K562 (cell line): ENCODE results near the gene MADD. TPM values are rescaled to one million over a fixed set of nuclear protein-coding genes. Genes with fewer than 3 reads are reported as not detected.

ENCODE experiments used
- ARID2 ChIP-seq: fragments of 450-650 bp; IDR thresholded peaks from 2 replicates; pipeline ENCODE4 v1.6.1; 2017; ENCODE audit warnings: antibody characterized with exemption, mild to moderate bottlenecking
- CTBP1 ChIP-seq: fragments of 450-650 bp; IDR thresholded peaks from 2 replicates; pipeline ENCODE4 v1.6.1; 2016; ENCODE audit warnings: borderline replicate concordance
- HDAC2 ChIP-seq: fragments of 450-650 bp; IDR thresholded peaks from 2 replicates; pipeline ENCODE4 v1.6.1; 2016; ENCODE audit warnings: mild to moderate bottlenecking
- KDM1A ChIP-seq, 2 experiments: fragments of 450-650 bp; IDR thresholded peaks; 2 replicates each; pipeline ENCODE4 v1.6.1; 2016; ENCODE audit warnings: mild to moderate bottlenecking in 2 of 2
- LEF1 ChIP-seq: fragments of 450-650 bp; IDR thresholded peaks from 2 replicates; pipeline ENCODE4 v1.6.1; 2016; ENCODE audit warnings: mild to moderate bottlenecking
- MAZ ChIP-seq, 2 experiments: fragments of 450-650 bp in 1 of 2; sonication (generic) in 1 of 2; formaldehyde crosslinking; IDR thresholded peaks in 1 of 2; conservative IDR thresholded peaks in 1 of 2; 2 replicates each; pipeline versions ENCODE4 v1.4.0 to v1.5.0; 2020; ENCODE audit warnings: mild to moderate bottlenecking in 1 of 2, missing genetic modification reagents in 1 of 2
- PCBP1 ChIP-seq: fragments of 200-400 bp; formaldehyde crosslinking; IDR thresholded peaks from 2 replicates; pipeline ENCODE4 v1.6.1; 2018; ENCODE audit warnings: mild to moderate bottlenecking, low read depth, low read length; ENCODE audit not compliant: poor library complexity, severe bottlenecking
- POLR3A ChIP-seq: IDR thresholded peaks from 2 replicates; pipeline ENCODE4 v1.6.1; 2011; ENCODE audit warnings: borderline replicate concordance, mild to moderate bottlenecking, moderate library complexity; ENCODE audit not compliant: insufficient read length, insufficient read depth; ENCODE audit errors: extremely low read depth
- PTTG1 ChIP-seq: fragments of 450-650 bp; IDR thresholded peaks from 2 replicates; pipeline ENCODE4 v1.6.1; 2016; ENCODE audit warnings: low read depth, mild to moderate bottlenecking, missing genetic modification characterization, missing compliant biosample characterization
- RBBP5 ChIP-seq: fragments of 200-600 bp; sonication (generic); IDR thresholded peaks from 2 replicates; pipeline ENCODE4 v1.6.1; 2012; ENCODE audit warnings: borderline replicate concordance, mild to moderate bottlenecking, low read length, control low read depth, inconsistent platforms; ENCODE audit not compliant: insufficient read depth, poor library complexity, severe bottlenecking
- TBL1XR1 ChIP-seq, 2 experiments: IDR thresholded peaks; 2 replicates each; pipeline ENCODE4 v1.6.1; 2012; ENCODE audit warnings: improper control_type of control experiment in 2 of 2, low read length in 2 of 2, mild to moderate bottlenecking in 1 of 2
- TEAD4 ChIP-seq, 2 experiments: sonication (generic) in 1 of 2; formaldehyde crosslinking in 1 of 2; IDR thresholded peaks; 2 replicates each; pipeline versions ENCODE4 v1.6.1 to v1.8.0; 2012 to 2022; ENCODE audit warnings: borderline replicate concordance in 1 of 2, inconsistent platforms in 1 of 2, low read length in 1 of 2, mild to moderate bottlenecking in 1 of 2, missing genetic modification reagents in 1 of 2
- VEZF1 ChIP-seq: fragments of 200-800 bp; sonication (Bioruptor generic); IDR thresholded peaks from 2 replicates; pipeline ENCODE4 v1.6.1; 2017; ENCODE audit warnings: missing genetic modification characterization, missing compliant biosample characterization
- ZNF24 ChIP-seq: fragments of 450-650 bp; IDR thresholded peaks from 2 replicates; pipeline ENCODE4 v1.6.1; 2016
- ZNF316 ChIP-seq: fragments of 450-650 bp; IDR thresholded peaks from 2 replicates; pipeline ENCODE4 v1.6.1; 2016
- polyA plus RNA-seq, 8 experiments: library from polyadenylated mRNA; depleted of rRNA in 4 of 8; stranded (reverse) in 5 of 8; unstranded in 3 of 8; fragments of >200 nt; fragmentation: Nextera tagmentation in 2 of 8; fragmentation: Illumina TruSeq in 1 of 8; extraction: Ambion mirVana in 2 of 8; extraction: Trizol in 1 of 8; gene quantifications; 2 replicates each; pipeline versions ENCODE4 v1.2.1 to v1.2.3, GENCODE V29; 2011 to 2014; ENCODE audit warnings: inconsistent platforms in 1 of 8, missing spikeins in 1 of 8
- total RNA-seq, 7 experiments: library from RNA; depleted of rRNA in 6 of 7; stranded (reverse); fragments of >200 nt in 6 of 7; fragmentation: Illumina TruSeq in 2 of 7; extraction: Trizol in 2 of 7; gene quantifications; 2 replicates each; pipeline versions ENCODE4 v1.2.1 to v1.2.3, GENCODE V29; 2011 to 2021; ENCODE audit warnings: low replicate concordance in 1 of 7
- TF ChIP-seq, protein P1 (sequence below): fragments of 250-450 bp; sonication (Bioruptor Pico); IDR thresholded peaks from 2 replicates; pipeline ENCODE4 v1.4.0; 2020
- TF ChIP-seq, protein P2 (sequence below): sonication (generic); formaldehyde crosslinking; IDR thresholded peaks from 2 replicates; pipeline ENCODE4 v1.8.0; 2022; ENCODE audit warnings: mild to moderate bottlenecking, low read depth, missing genetic modification reagents

Gene MADD
- total and polyA plus RNA-seq, 9 of the 15 experiments (the other 6 are each of a cell fraction or from before 2014, with no cell fraction given), result 0.68 to 57.6 (median 33.6) TPM

- TF ChIP-seq VEZF1 (CRISPR knock-in tag) (no peak), RBBP5 (peak; percentile 25), MAZ (CRISPR knock-in tag; conservative IDR thresholded peaks at IDR 0.05 in 1 of 2, IDR thresholded peaks at IDR 0.05 in 1 of 2) (0 out of 4 replicates have a peak, but pooled peaks of 1 of the 2 experiments have one; percentile 18), KDM1A (IDR thresholded peaks at IDR 0.05) (peak in 1 of 2 experiments; percentile 24; a peak in 1 of 4 replicates), ZNF316 (0 out of 2 replicates have a peak, but pooled peaks have one; percentile 6), LEF1 (0 out of 2 replicates have a peak, but pooled peaks have one; percentile 19), ZNF24 (no peak), PCBP1 (peak; percentile 5), PTTG1 (tag) (no peak), CTBP1 (peak; percentile 90), TEAD4 (IDR thresholded peaks at IDR 0.05; ENCODE audit: low read length) (0 out of 2 replicates have a peak, but pooled peaks have one; percentile 38), TEAD4 (CRISPR knock-in tag; IDR thresholded peaks at IDR 0.05; ENCODE audit: borderline replicate concordance) (no peak), HDAC2 (peak; percentile 48; the same call in 1 of the 2 replicates), TBL1XR1 (IDR thresholded peaks at IDR 0.05; ENCODE audit: low read length in 2 of 2) (peak in 1 of 2 experiments; percentile 47; a peak in 1 of 4 replicates), ARID2 (no peak), POLR3A (no peak)
- TF ChIP-seq, protein P1, sequence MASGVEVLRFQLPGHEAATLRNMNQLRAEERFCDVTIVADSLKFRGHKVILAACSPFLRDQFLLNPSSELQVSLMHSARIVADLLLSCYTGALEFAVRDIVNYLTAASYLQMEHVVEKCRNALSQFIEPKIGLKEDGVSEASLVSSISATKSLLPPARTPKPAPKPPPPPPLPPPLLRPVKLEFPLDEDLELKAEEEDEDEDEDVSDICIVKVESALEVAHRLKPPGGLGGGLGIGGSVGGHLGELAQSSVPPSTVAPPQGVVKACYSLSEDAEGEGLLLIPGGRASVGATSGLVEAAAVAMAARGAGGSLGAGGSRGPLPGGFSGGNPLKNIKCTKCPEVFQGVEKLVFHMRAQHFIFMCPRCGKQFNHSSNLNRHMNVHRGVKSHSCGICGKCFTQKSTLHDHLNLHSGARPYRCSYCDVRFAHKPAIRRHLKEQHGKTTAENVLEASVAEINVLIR, result 0 out of 2 replicates have a peak, but pooled peaks have one; percentile 45
- TF ChIP-seq, protein P2, sequence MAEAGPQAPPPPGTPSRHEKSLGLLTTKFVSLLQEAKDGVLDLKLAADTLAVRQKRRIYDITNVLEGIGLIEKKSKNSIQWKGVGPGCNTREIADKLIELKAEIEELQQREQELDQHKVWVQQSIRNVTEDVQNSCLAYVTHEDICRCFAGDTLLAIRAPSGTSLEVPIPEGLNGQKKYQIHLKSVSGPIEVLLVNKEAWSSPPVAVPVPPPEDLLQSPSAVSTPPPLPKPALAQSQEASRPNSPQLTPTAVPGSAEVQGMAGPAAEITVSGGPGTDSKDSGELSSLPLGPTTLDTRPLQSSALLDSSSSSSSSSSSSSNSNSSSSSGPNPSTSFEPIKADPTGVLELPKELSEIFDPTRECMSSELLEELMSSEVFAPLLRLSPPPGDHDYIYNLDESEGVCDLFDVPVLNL (CRISPR knock-in tag), result no peak
Measured at GRCh38 chr11:47270331-47271271, 668 bp downstream of the MADD start (continued).
